NCI-H524 (cell line): ENCODE results near the gene ZCCHC7.
"Not testable (repeated sequence)": the region's sequence is repeated elsewhere in the genome, so short reads cannot be mapped to it uniquely, and the experiment has no call there.

Experiments
- DNase-seq, 2 experiments: peaks; one replicate each; lab custom pipeline; 2025; lab: John Stamatoyannopoulos, UW

The ZCCHC7 gene

GRCh38 chr9:37373621-37374020, 253.2 kb downstream of the ZCCHC7 start:
- no peak for DNase-seq

- no peak for DNase-seq
Observed at GRCh38 chr9:37374892-37375291, 254.5 kb downstream of the ZCCHC7 start.

- no peak for DNase-seq
Observed at GRCh38 chr9:37377688-37378612, 257.6 kb downstream of the ZCCHC7 start.

- no peak for DNase-seq
Observed at GRCh38 chr9:37378613-37379004, 258.2 kb downstream of the ZCCHC7 start.

- no peak for DNase-seq
Observed at GRCh38 chr9:37379835-37380234, 259.5 kb downstream of the ZCCHC7 start.

- DNase-seq: no peak
Observed at GRCh38 chr9:37380570-37380969, 260.2 kb downstream of the ZCCHC7 start.

GRCh38 chr9:37381094-37381741, 260.8 kb downstream of the ZCCHC7 start:
- peak; percentile 15 to 52 for DNase-seq

- DNase-seq: no peak
Observed at GRCh38 chr9:37382161-37382981, 262.0 kb downstream of the ZCCHC7 start.

GRCh38 chr9:37382982-37383357, 262.6 kb downstream of the ZCCHC7 start:
- no peak for DNase-seq

GRCh38 chr9:37383393-37383792, 263.0 kb downstream of the ZCCHC7 start:
- DNase-seq: no peak

GRCh38 chr9:37383876-37384746, 263.7 kb downstream of the ZCCHC7 start:
- no peak for DNase-seq

- no peak for DNase-seq
Observed at GRCh38 chr9:37385286-37385685, 264.9 kb downstream of the ZCCHC7 start.

GRCh38 chr9:37386988-37387387, 266.6 kb downstream of the ZCCHC7 start:
- peak; percentile 27 to 56 for DNase-seq

GRCh38 chr9:37390759-37391158, 270.4 kb downstream of the ZCCHC7 start:
- DNase-seq: no peak

GRCh38 chr9:37392272-37392671, 271.9 kb downstream of the ZCCHC7 start:
- DNase-seq: no peak

GRCh38 chr9:37395229-37395628, 274.9 kb downstream of the ZCCHC7 start:
- no peak for DNase-seq

- DNase-seq: no peak
Observed at GRCh38 chr9:37395663-37396062, 275.3 kb downstream of the ZCCHC7 start.

GRCh38 chr9:37397948-37398347, 277.6 kb downstream of the ZCCHC7 start:
- DNase-seq: not testable (repeated sequence)

GRCh38 chr9:37398464-37399025, 278.2 kb downstream of the ZCCHC7 start:
- DNase-seq: no peak

- DNase-seq: no peak
Observed at GRCh38 chr9:37399336-37399735, 279.0 kb downstream of the ZCCHC7 start.

- DNase-seq: no peak
Observed at GRCh38 chr9:37404590-37404989, 284.2 kb downstream of the ZCCHC7 start.
